IMR-90 (cell line): ENCODE data around the gene RTEL1. TPM values are rescaled to one million over a fixed set of nuclear protein-coding genes. Genes with fewer than 3 reads are reported as not detected.

Experiments used
- ATAC-seq: fragments of 200-7000 bp; cut with Tn5 transposase; 2 replicates; pipeline ENCODE4 v1.9.1; 2020; ENCODE audit warnings: low read depth, mild to moderate bottlenecking, moderate library complexity
- BruUV-seq: library from RNA; stranded (reverse); fragments of 400-500 nt; replicated peaks from 2 replicates; lab custom pipeline; 2021; lab: Mats Ljungman, UMichigan
- CTCF ChIA-PET: fragments of 300-600 bp; formaldehyde crosslinking; extraction: SDS; loops from one replicate; lab custom pipeline; 2021; ENCODE audit warnings: antibody characterized with exemption; lab: Yijun Ruan, JAX
- POLR2A ChIA-PET: fragments of 300-600 bp; sonication (Branson Sonifier 250); formaldehyde crosslinking; loops from one replicate; lab custom pipeline; 2022; ENCODE audit warnings: antibody characterized with exemption; ENCODE audit not compliant: unreplicated experiment; lab: Charles Lee
- DNase-seq: peaks from one replicate; pipeline ENCODE4 v3.0.0; 2013
- H2AFZ ChIP-seq: replicated peaks from 2 replicates; pipeline ENCODE3; 2013; ENCODE audit warnings: low read length, mild to moderate bottlenecking; ENCODE audit not compliant: poor library complexity
- H2AK5ac ChIP-seq: 2 replicates; pipeline ENCODE4 v1.6.1; 2013; ENCODE audit warnings: low read depth, low read length, inconsistent platforms
- H2AK9ac ChIP-seq: replicated peaks from 2 replicates; pipeline ENCODE3; 2013; ENCODE audit warnings: mild to moderate bottlenecking, low read depth, low read length, moderate library complexity; ENCODE audit not compliant: poor library complexity
- H2BK120ac ChIP-seq: 2 replicates; pipeline ENCODE4 v1.6.1; 2013; ENCODE audit warnings: low read depth, low read length, inconsistent platforms
- H2BK15ac ChIP-seq: 3 replicates; pipeline ENCODE4 v1.6.1; 2013; ENCODE audit warnings: low read depth, low read length, inconsistent platforms
- H2BK20ac ChIP-seq: 2 replicates; pipeline ENCODE4 v1.6.1; 2013; ENCODE audit warnings: low read depth, mild to moderate bottlenecking, inconsistent platforms, low read length, moderate library complexity
- H2BK5ac ChIP-seq: 2 replicates; pipeline ENCODE4 v1.6.1; 2013; ENCODE audit warnings: mild to moderate bottlenecking, low read depth, low read length, inconsistent platforms; ENCODE audit not compliant: poor library complexity, severe bottlenecking
- H3K14ac ChIP-seq: replicated peaks from 2 replicates; pipeline ENCODE4 v1.6.1; 2013; ENCODE audit warnings: low read depth, low read length, inconsistent platforms
- H3K18ac ChIP-seq: 2 replicates; pipeline ENCODE4 v1.6.1; 2013; ENCODE audit warnings: low read depth, low read length, control low read depth
- H3K23ac ChIP-seq: 2 replicates; pipeline ENCODE4 v1.6.1; 2013; ENCODE audit warnings: low read depth, low read length, inconsistent platforms
- H3K27ac ChIP-seq: 2 replicates; pipeline ENCODE4 v1.5.1; 2013; ENCODE audit warnings: mild to moderate bottlenecking, control low read depth, low read length; ENCODE audit not compliant: insufficient read depth
- H3K27me3 ChIP-seq: 2 replicates; pipeline ENCODE4 v1.6.1; 2013; ENCODE audit warnings: low read length; ENCODE audit not compliant: control insufficient read depth, insufficient read depth
- H3K36me3 ChIP-seq: 2 replicates; pipeline ENCODE4 v1.6.1; 2013; ENCODE audit warnings: low read length, mixed read lengths; ENCODE audit not compliant: control insufficient read depth, insufficient read depth
- H3K4ac ChIP-seq: 2 replicates; pipeline ENCODE4 v1.6.1; 2013; ENCODE audit warnings: low read depth, low read length, inconsistent platforms
- H3K4me1 ChIP-seq: 2 replicates; pipeline ENCODE4 v1.6.1; 2013; ENCODE audit warnings: low read length, mixed read lengths; ENCODE audit not compliant: control insufficient read depth, insufficient read depth
- H3K4me2 ChIP-seq: 2 replicates; pipeline ENCODE4 v1.6.1; 2013; ENCODE audit warnings: low read depth, mild to moderate bottlenecking, control low read depth, low read length, moderate library complexity
- H3K4me3 ChIP-seq: 2 replicates; pipeline ENCODE4 v1.5.1; 2013; ENCODE audit warnings: low read depth, mild to moderate bottlenecking, control low read depth, low read length, moderate library complexity; ENCODE audit not compliant: insufficient read depth
- H3K56ac ChIP-seq: 2 replicates; pipeline ENCODE4 v1.6.1; 2013; ENCODE audit warnings: low read length, inconsistent platforms; ENCODE audit not compliant: insufficient read depth; ENCODE audit errors: extremely low read depth
- H3K79me1 ChIP-seq, 2 experiments: 2 replicates each; pipeline ENCODE4 v1.6.1; 2013; ENCODE audit warnings: low read length in 2 of 2, inconsistent platforms in 1 of 2, low read depth in 1 of 2
- H3K9ac ChIP-seq: 2 replicates; pipeline ENCODE4 v1.6.1; 2013; ENCODE audit warnings: low read depth, low read length, control low read depth
- H3K9me1 ChIP-seq: 2 replicates; pipeline ENCODE4 v1.6.1; 2013; ENCODE audit warnings: low read length, inconsistent platforms; ENCODE audit not compliant: insufficient read depth
- H3K9me3 ChIP-seq: 2 replicates; pipeline ENCODE4 v1.6.1; 2013; ENCODE audit warnings: low read length; ENCODE audit not compliant: control insufficient read depth, insufficient read depth
- H4K20me1 ChIP-seq: 2 replicates; pipeline ENCODE4 v1.6.1; 2013; ENCODE audit warnings: low read length, inconsistent platforms; ENCODE audit not compliant: insufficient read depth
- H4K5ac ChIP-seq: 2 replicates; pipeline ENCODE4 v1.6.1; 2013; ENCODE audit warnings: mild to moderate bottlenecking, low read depth, low read length, control low read depth
- H4K8ac ChIP-seq, 2 experiments: 2 replicates each; pipeline ENCODE4 v1.6.1; 2013; ENCODE audit warnings: low read depth in 2 of 2, low read length in 2 of 2, control low read depth in 1 of 2, inconsistent platforms in 1 of 2
- H4K91ac ChIP-seq: 2 replicates; pipeline ENCODE4 v1.6.1; 2013; ENCODE audit warnings: low read depth, low read length, inconsistent platforms; ENCODE audit not compliant: insufficient read depth
- CHD1 ChIP-seq: IDR thresholded peaks from 2 replicates; pipeline ENCODE4 v1.6.1; 2012; ENCODE audit warnings: low read depth, low read length, improper control_type of control experiment
- POLR2A ChIP-seq: IDR thresholded peaks from 2 replicates; pipeline ENCODE4 v1.6.1; 2012; ENCODE audit warnings: mild to moderate bottlenecking, low read depth, low read length
- RAD21 ChIP-seq: IDR thresholded peaks from 2 replicates; pipeline ENCODE4 v1.6.1; 2012; ENCODE audit warnings: low read length, improper control_type of control experiment
- RCOR1 ChIP-seq: IDR thresholded peaks from 2 replicates; pipeline ENCODE4 v1.6.1; 2012; ENCODE audit warnings: mild to moderate bottlenecking, low read length, improper control_type of control experiment; ENCODE audit not compliant: insufficient replicate concordance
- SMC3 ChIP-seq: fragments of 150-350 bp; IDR thresholded peaks from 2 replicates; pipeline ENCODE4 v1.6.1; 2016; ENCODE audit warnings: low read depth, mild to moderate bottlenecking, antibody characterized with exemption, low read length, moderate library complexity
- WGBS, 2 experiments: methylation state at CpG; one replicate each; pipeline versions ENCODE4 v1.1.5 to v1.1.7; 2013; ENCODE audit warnings: missing lambda C conversion rate in 2 of 2; ENCODE audit not compliant: insufficient read length in 1 of 2; ENCODE audit errors: extremely low coverage in 2 of 2; 5-methylcytosine and 5-hydroxymethylcytosine counted together
- dilution Hi-C: fragments of 300-500 bp; cut with HindIII; formaldehyde crosslinking; loops from one replicate; pipeline ENCODE4 v1.14.3; 2018; ENCODE audit warnings: low sequenced_read_pairs; ENCODE audit not compliant: unreplicated experiment
- in situ Hi-C: fragments of 300-500 bp; cut with MboI; formaldehyde crosslinking; loops from 3 replicates; pipeline ENCODE4 v1.14.3; 2019; ENCODE audit warnings: low sequenced_read_pairs, inconsistent platforms, mixed read lengths
- intact Hi-C: fragments of 100-400 bp; cut with micrococcal nuclease; formaldehyde crosslinking; loops from 2 replicates; pipeline ENCODE4 v1.10.0; 2022
- polyA plus RNA-seq, 3 experiments: library from polyadenylated mRNA; depleted of rRNA; stranded (reverse); fragments of >200 nt; gene quantifications; 2 replicates each; pipeline ENCODE4 v1.2.3, GENCODE V29; 2012; ENCODE audit warnings: low replicate concordance in 1 of 3
- total RNA-seq: library from RNA; depleted of rRNA; stranded (reverse); fragments of >200 nt; gene quantifications from 2 replicates; pipeline ENCODE4 v1.2.3, GENCODE V29; 2012
- TF ChIP-seq, protein P1 (sequence below): fragments of 150-350 bp; IDR thresholded peaks from 2 replicates; pipeline ENCODE4 v1.6.1; 2016; ENCODE audit warnings: low read depth, mild to moderate bottlenecking, low read length, moderate library complexity, borderline replicate concordance

Gene RTEL1
- total and polyA plus RNA-seq, 2 of the 4 experiments (the other 2 are of a cell fraction), result 14.7 to 18.8 TPM

DNA sequence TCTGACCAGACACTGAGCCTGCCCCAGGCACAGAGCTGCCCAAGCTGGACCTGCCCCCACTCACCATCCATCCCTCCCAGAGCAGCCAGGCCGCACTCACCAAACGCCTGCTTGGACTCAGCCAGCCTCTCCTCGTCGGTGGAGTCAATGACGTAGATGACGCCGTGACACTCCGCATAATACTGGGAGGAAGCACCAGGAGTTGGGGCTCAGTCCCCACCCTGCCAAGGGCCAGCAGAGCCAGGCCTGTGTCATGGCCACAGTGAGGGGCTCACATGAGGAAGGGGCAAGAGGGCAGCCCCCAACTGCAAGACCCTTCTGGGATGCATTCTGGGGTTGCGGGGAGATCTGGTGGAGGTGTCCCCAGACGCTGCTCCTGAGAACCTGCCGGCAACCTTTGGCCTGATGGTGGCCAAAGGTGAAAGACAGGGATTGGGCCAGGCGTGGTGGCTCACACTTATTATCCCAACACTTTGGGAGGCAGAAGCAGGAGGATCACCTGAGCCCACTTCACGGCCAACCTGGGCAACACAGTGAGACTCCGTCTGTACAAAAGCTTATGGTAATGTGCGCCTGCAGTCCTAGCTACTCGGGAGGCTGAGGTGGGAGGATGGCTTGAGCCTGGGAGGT is 44.0 kb downstream of the RTEL1 start:
- no peak overlapping the region for H2AFZ ChIP-seq
- no peaks in the 10 kb centered on the region for H3K9me3 ChIP-seq
- intact Hi-C loops, result no loop called here
- POLR2A ChIA-PET, result no interaction called here
- ATAC-seq, result no peak
- TF ChIP-seq RCOR1 (no peak), RAD21 (no peak), POLR2A (no peak), CHD1 (no peak), SMC3 (no peak)
- TF ChIP-seq, protein P1, sequence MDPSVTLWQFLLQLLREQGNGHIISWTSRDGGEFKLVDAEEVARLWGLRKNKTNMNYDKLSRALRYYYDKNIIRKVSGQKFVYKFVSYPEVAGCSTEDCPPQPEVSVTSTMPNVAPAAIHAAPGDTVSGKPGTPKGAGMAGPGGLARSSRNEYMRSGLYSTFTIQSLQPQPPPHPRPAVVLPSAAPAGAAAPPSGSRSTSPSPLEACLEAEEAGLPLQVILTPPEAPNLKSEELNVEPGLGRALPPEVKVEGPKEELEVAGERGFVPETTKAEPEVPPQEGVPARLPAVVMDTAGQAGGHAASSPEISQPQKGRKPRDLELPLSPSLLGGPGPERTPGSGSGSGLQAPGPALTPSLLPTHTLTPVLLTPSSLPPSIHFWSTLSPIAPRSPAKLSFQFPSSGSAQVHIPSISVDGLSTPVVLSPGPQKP, result no peak
- no peak overlapping the region for H4K8ac ChIP-seq
- peaks cover 29 to 77% of the 10 kb centered on the region in 2 experiments for H3K79me1 ChIP-seq
- no peak overlapping the region for H3K14ac ChIP-seq
- no peak overlapping the region for H4K91ac ChIP-seq
- no peak overlapping the region for H2BK20ac ChIP-seq
- CTCF ChIA-PET, result no interaction called here
- dilution Hi-C loops, result no loop called here
- DNase-seq, result no peak
- no peak overlapping the region for H2BK15ac ChIP-seq
- H3K9me1 ChIP-seq, result no peaks in the 10 kb centered on the region
- no peak overlapping the region for H2BK120ac ChIP-seq
- no peak overlapping the region for H3K56ac ChIP-seq
- no peak overlapping the region for H3K9ac ChIP-seq
- peaks cover 26% of the 10 kb centered on the region for H3K4me1 ChIP-seq
- H3K18ac ChIP-seq, result no peak overlapping the region
- H3K27ac ChIP-seq, result no peak overlapping the region
- 85% methylated on average over 9 of the region's 16 CpGs; no CpG with 5 or more reads in 1 of the 2 experiments for WGBS, 2 experiments
- no peaks in the 10 kb centered on the region for H4K20me1 ChIP-seq
- H2AK5ac ChIP-seq, result peak overlapping the region; percentile 27; the same call in 1 of the 2 replicates
- BruUV-seq, result no TSS peak
- H3K4ac ChIP-seq, result no peak overlapping the region
- H3K27me3 ChIP-seq, result no peaks in the 10 kb centered on the region
- H3K36me3 ChIP-seq, result peaks cover 31% of the 10 kb centered on the region
- peak overlapping the region; percentile 1 for H2AK9ac ChIP-seq
- in situ Hi-C loops, result loop anchor here (10.0 kb wide), 1 partner anchor 163 kb away; the partner anchor contains the start of genes ABHD16B and TPD52L2
- H3K4me2 ChIP-seq, result no peak overlapping the region
- H3K23ac ChIP-seq, result no peak overlapping the region
- H3K4me3 ChIP-seq, result no peak overlapping the region
- H4K5ac ChIP-seq, result no peak overlapping the region
- no peak overlapping the region for H2BK5ac ChIP-seq
